HepG2 (cell line): ENCODE measurements around the gene NARS2. TPM values are rescaled to one million over a fixed set of nuclear protein-coding genes. Genes with fewer than 3 reads are reported as not detected.

Source experiments
- ATAC-seq: fragments of 200-7000 bp; cut with Tn5 transposase; 3 replicates; pipeline ENCODE4 v1.9.1; 2020; ENCODE audit warnings: mild to moderate bottlenecking, moderate library complexity
- BruUV-seq: library from RNA; stranded (reverse); fragments of 400-500 nt; replicated peaks from 2 replicates; lab custom pipeline; 2021; lab: Mats Ljungman, UMichigan
- CTCF ChIA-PET: fragments of 300-600 bp; formaldehyde crosslinking; extraction: SDS; loops from one replicate; lab custom pipeline; 2021; ENCODE audit warnings: low total read pairs, inconsistent platforms, low intra/inter-chr PET ratio; lab: Yijun Ruan, JAX
- POLR2A ChIA-PET: fragments of 350-600 bp; sonication (Branson Sonifier 250); formaldehyde crosslinking; loops from one replicate; lab custom pipeline; 2020; ENCODE audit warnings: antibody characterized with exemption, inconsistent platforms; lab: Yijun Ruan, JAX
- DNase-seq: peaks from one replicate; pipeline ENCODE4 v3.0.0-alpha.2; 2015; ENCODE audit warnings: low spot score
- FAIRE-seq: peaks from 3 replicates; lab custom pipeline; 2011; peaks lifted over from hg19 to GRCh38; lab: Jason Lieb, UNC
- H2AFZ ChIP-seq: one replicate; pipeline ENCODE4 v1.6.1; 2011; ENCODE audit warnings: low read length, inconsistent platforms
- H3K27ac ChIP-seq: fragments of 300-600 bp; 3 replicates; pipeline ENCODE4 v1.8.0; 2011; ENCODE audit warnings: mixed run types, mild to moderate bottlenecking, mixed read lengths, low read length, inconsistent platforms; ENCODE audit not compliant: insufficient read depth; ENCODE audit errors: extremely low read length
- H3K27me3 ChIP-seq, 2 experiments: fragments of 200-600 bp in 1 of 2; 2 replicates in 1 of 2; 3 replicates in 1 of 2; pipeline versions ENCODE4 v1.6.0 to v1.8.0; 2011; ENCODE audit warnings: low read length in 2 of 2, mild to moderate bottlenecking in 2 of 2, moderate library complexity in 2 of 2, inconsistent platforms in 1 of 2; ENCODE audit not compliant: insufficient read depth in 2 of 2, control insufficient read depth in 1 of 2
- H3K36me3 ChIP-seq, 2 experiments: fragments of 200-600 bp in 1 of 2; replicated peaks in 1 of 2; 2 replicates in 1 of 2; 3 replicates in 1 of 2; pipeline versions ENCODE4 v1.5.1 to v1.8.0; 2011; ENCODE audit warnings: low read length in 2 of 2, inconsistent platforms in 1 of 2; ENCODE audit not compliant: insufficient read depth in 2 of 2, control insufficient read depth in 1 of 2
- H3K4me1 ChIP-seq: 2 replicates; pipeline ENCODE4 v1.5.1; 2012; ENCODE audit warnings: low read length, inconsistent platforms; ENCODE audit not compliant: insufficient read depth
- H3K4me2 ChIP-seq: 2 replicates; pipeline ENCODE4 v1.6.0; 2011; ENCODE audit warnings: low read depth, low read length, inconsistent platforms
- H3K4me3 ChIP-seq, 3 experiments: fragments of 200-600 bp in 1 of 3; sonication (generic), shearing (Covaris generic) in 1 of 3; replicated peaks in 1 of 3; 2 replicates each; pipeline ENCODE4 v1.5.1; 2011 to 2016; ENCODE audit warnings: low read length in 3 of 3, inconsistent platforms in 2 of 3, low read depth in 2 of 3, mild to moderate bottlenecking in 2 of 3, control low read depth in 1 of 3, mixed read lengths in 1 of 3; ENCODE audit not compliant: insufficient read depth in 1 of 3
- H3K79me2 ChIP-seq: one replicate; pipeline ENCODE4 v1.6.1; 2011; ENCODE audit warnings: low read length, inconsistent platforms; ENCODE audit not compliant: insufficient read depth
- H3K9ac ChIP-seq: 2 replicates; pipeline ENCODE4 v1.6.0; 2011; ENCODE audit warnings: mild to moderate bottlenecking, low read depth, low read length, inconsistent platforms; ENCODE audit not compliant: insufficient read depth
- H3K9me3 ChIP-seq: 2 replicates; pipeline ENCODE4 v1.5.1; 2012; ENCODE audit warnings: mild to moderate bottlenecking, low read length
- H4K20me1 ChIP-seq: 2 replicates; pipeline ENCODE4 v1.6.0; 2011; ENCODE audit warnings: inconsistent platforms, mild to moderate bottlenecking, low read length, moderate library complexity; ENCODE audit not compliant: insufficient read depth
- CERS6 ChIP-seq: sonication (generic); formaldehyde crosslinking; IDR thresholded peaks from 2 replicates; pipeline ENCODE4 v1.5.0; 2020; ENCODE audit warnings: missing genetic modification reagents
- HNF4A ChIP-seq: sonication (generic); formaldehyde crosslinking; IDR thresholded peaks from 2 replicates; pipeline ENCODE4 v1.4.0; 2020; ENCODE audit warnings: missing genetic modification reagents
- HNRNPL ChIP-seq: fragments of 200-400 bp; formaldehyde crosslinking; IDR thresholded peaks from 2 replicates; pipeline ENCODE4 v1.6.1; 2017; ENCODE audit warnings: mild to moderate bottlenecking, low read depth, low read length
- RARA ChIP-seq: IDR thresholded peaks from 2 replicates; pipeline ENCODE4 v1.6.1; 2016; ENCODE audit warnings: missing genetic modification reagents, missing compliant biosample characterization
- RCOR2 ChIP-seq: IDR thresholded peaks from 2 replicates; pipeline ENCODE4 v1.6.1; 2016; ENCODE audit warnings: missing biosample characterization, missing genetic modification reagents
- SP4 ChIP-seq: sonication (generic); formaldehyde crosslinking; IDR thresholded peaks from 2 replicates; pipeline ENCODE4 v1.8.1; 2023; ENCODE audit warnings: mild to moderate bottlenecking, missing genetic modification reagents
- ZBED4 ChIP-seq: sonication (generic); formaldehyde crosslinking; IDR thresholded peaks from 2 replicates; pipeline ENCODE4 v1.4.0; 2020; ENCODE audit warnings: missing genetic modification reagents, borderline replicate concordance
- ZFP37 ChIP-seq: sonication (generic); formaldehyde crosslinking; IDR thresholded peaks from 2 replicates; pipeline ENCODE4 v1.4.0; 2020; ENCODE audit warnings: missing genetic modification reagents, borderline replicate concordance
- ZNF432 ChIP-seq: sonication (generic); formaldehyde crosslinking; IDR thresholded peaks from 2 replicates; pipeline ENCODE4 v1.5.0; 2020; ENCODE audit warnings: missing genetic modification reagents, mild to moderate bottlenecking, borderline replicate concordance
- ZNF543 ChIP-seq: sonication (generic); formaldehyde crosslinking; IDR thresholded peaks from 2 replicates; pipeline ENCODE4 v1.4.0; 2020; ENCODE audit warnings: mild to moderate bottlenecking, missing genetic modification reagents
- ZNF567 ChIP-seq: sonication (generic); formaldehyde crosslinking; IDR thresholded peaks from 2 replicates; pipeline ENCODE4 v1.8.1; 2023; ENCODE audit warnings: mild to moderate bottlenecking, missing genetic modification reagents, borderline replicate concordance
- ZNF761 ChIP-seq: sonication (generic); formaldehyde crosslinking; conservative IDR thresholded peaks from 2 replicates; pipeline ENCODE4 v1.4.0; 2020; ENCODE audit warnings: mild to moderate bottlenecking, missing genetic modification reagents
- WGBS: methylation state at CpG from one replicate; pipeline ENCODE4 v1.1.6; 2017; ENCODE audit warnings: low lambda C conversion rate; 5-methylcytosine and 5-hydroxymethylcytosine counted together
- in situ Hi-C: cut with HindIII; loops from 2 replicates; pipeline ENCODE4 v1.10.0; 2017; ENCODE audit warnings: low pct_unique_long_range_greater_than_20kb; ENCODE audit not compliant: extremely low pct_ligation_motif_present
- intact Hi-C: fragments of 100-400 bp; cut with micrococcal nuclease; formaldehyde crosslinking; loops from one replicate; pipeline ENCODE4 v1.10.0; 2022; ENCODE audit not compliant: unreplicated experiment
- polyA plus RNA-seq, 8 experiments: library from polyadenylated mRNA; depleted of rRNA in 3 of 8; stranded (reverse) in 7 of 8; unstranded in 1 of 8; fragments of >200 nt; fragmentation: Illumina TruSeq in 4 of 8; extraction: Trizol in 4 of 8; gene quantifications; 2 replicates each; pipeline versions ENCODE4 v1.2.1 to v1.2.3, GENCODE V29; 2011 to 2016; ENCODE audit warnings: low read depth in 4 of 8, missing spikeins in 1 of 8, mixed read lengths in 1 of 8; ENCODE audit not compliant: insufficient read depth in 1 of 8
- total RNA-seq, 5 experiments: library from RNA; depleted of rRNA; stranded (reverse); fragments of >200 nt; fragmentation: Illumina TruSeq; extraction: Trizol; gene quantifications; 2 replicates each; pipeline ENCODE4 v1.2.3, GENCODE V29; 2016; ENCODE audit warnings: low read depth in 1 of 5

Gene NARS2
- total and polyA plus RNA-seq, 2 of the 13 experiments (the other 11 are each of a cell fraction or from before 2014, with no cell fraction given), result 45.9 to 65.0 TPM

GRCh38 chr11:78459738-78460137 is 114.9 kb downstream of the NARS2 start (continued):
- TF ChIP-seq ZNF543 (CRISPR knock-in tag) (no peak), ZNF567 (CRISPR knock-in tag) (no peak)
- TF ChIP-seq, all 625 proteins: peak for 0

GRCh38 chr11:78457448-78457847 is 117.2 kb downstream of the NARS2 start:
- Histone ChIP-seq H3K4me3 (no peak overlapping the region), H2AFZ (no peak overlapping the region), H4K20me1 (no peaks in the 10 kb centered on the region), H3K9ac (no peak overlapping the region), H3K27me3 (no peaks in the 10 kb centered on the region), H3K4me1 (no peaks in the 10 kb centered on the region), H3K79me2 (no peaks in the 10 kb centered on the region), H3K27ac (no peak overlapping the region), H3K4me2 (no peak overlapping the region), H3K9me3 (no peaks in the 10 kb centered on the region), H3K36me3 (peaks cover 6 to 67% of the 10 kb centered on the region in 2 experiments)
- 95% methylated on average over 2 of the region's 2 CpGs for WGBS
- ATAC-seq (no peak), FAIRE-seq (no peak), DNase-seq (no peak)
- BruUV-seq, result no TSS peak
- no peak for TF ChIP-seq RCOR2 (CRISPR knock-in tag)
- TF ChIP-seq SP4 (CRISPR knock-in tag), result no peak
- in situ Hi-C loops (no loop called here), intact Hi-C loops (no loop called here)
- ChIA-PET POLR2A (no interaction called here), CTCF (no interaction called here)

GRCh38 chr11:78453140-78453935 is 121.3 kb downstream of the NARS2 start:
- ChIA-PET POLR2A (no interaction called here), CTCF (no interaction called here)
- no TSS peak for BruUV-seq
- ATAC-seq, result no peak
- 99% methylated on average over 2 of the region's 2 CpGs for WGBS
- no peak for DNase-seq
- in situ Hi-C loops, result no loop called here
- Histone ChIP-seq H3K36me3 (peaks cover 7 to 42% of the 10 kb centered on the region in 2 experiments), H4K20me1 (no peaks in the 10 kb centered on the region), H3K4me3 (no peak overlapping the region), H3K9me3 (no peaks in the 10 kb centered on the region), H3K9ac (no peak overlapping the region), H3K4me2 (no peak overlapping the region), H3K79me2 (no peaks in the 10 kb centered on the region), H3K4me1 (no peaks in the 10 kb centered on the region), H3K27me3 (no peaks in the 10 kb centered on the region), H3K27ac (no peak overlapping the region), H2AFZ (no peak overlapping the region)
- intact Hi-C loops, result no loop called here
- FAIRE-seq, result no peak
- no peak for TF ChIP-seq HNRNPL
- no peak for TF ChIP-seq CERS6 (CRISPR knock-in tag)
- no peak for TF ChIP-seq HNF4A
- TF ChIP-seq ZFP37 (CRISPR knock-in tag), result no peak
- TF ChIP-seq ZNF432 (CRISPR knock-in tag), result no peak
- no peak for TF ChIP-seq RARA
- TF ChIP-seq ZBED4 (CRISPR knock-in tag), result no peak
- TF ChIP-seq ZNF761 (CRISPR knock-in tag), result no peak
